Embryonic facial prominence (tissue), 1 donor: ENCODE data around the gene MTHFD2L.

Experiments
- DNase-seq: peaks from one replicate; pipeline ENCODE4 v3.0.0-alpha.2; 2016; ENCODE audit errors: extremely low spot score

Gene MTHFD2L

GRCh38 chr4:74244049-74244448 lies 86.1 kb downstream of the MTHFD2L start:
- DNase-seq = no peak

GRCh38 chr4:74252933-74253332 lies 95.0 kb downstream of the MTHFD2L start:
- no peak for DNase-seq

- DNase-seq = no peak
These were observed 96.5 kb downstream of the MTHFD2L start for GRCh38 chr4:74254386-74254785.

- DNase-seq = no peak
These were observed 97.2 kb downstream of the MTHFD2L start for GRCh38 chr4:74255096-74255495.

GRCh38 chr4:74258963-74259362 lies 101.0 kb downstream of the MTHFD2L start:
- no peak for DNase-seq

GRCh38 chr4:74260036-74260435 lies 102.1 kb downstream of the MTHFD2L start:
- no peak for DNase-seq

GRCh38 chr4:74262522-74262921 lies 104.6 kb downstream of the MTHFD2L start:
- no peak for DNase-seq

- no peak for DNase-seq
These were observed 105.6 kb downstream of the MTHFD2L start for GRCh38 chr4:74263551-74263950.

GRCh38 chr4:74266081-74266480 lies 108.2 kb downstream of the MTHFD2L start:
- DNase-seq = no peak

- no peak for DNase-seq
These were observed 110.2 kb downstream of the MTHFD2L start for GRCh38 chr4:74267998-74268606.

GRCh38 chr4:74268643-74269042 lies 110.7 kb downstream of the MTHFD2L start:
- DNase-seq = no peak

- no peak for DNase-seq
These were observed 120.6 kb downstream of the MTHFD2L start for GRCh38 chr4:74278490-74278889.

- DNase-seq = no peak
These were observed 121.8 kb downstream of the MTHFD2L start for GRCh38 chr4:74279716-74280115.

- no peak for DNase-seq
These were observed 125.0 kb downstream of the MTHFD2L start for GRCh38 chr4:74282926-74283325.

- no peak for DNase-seq
These were observed 125.7 kb downstream of the MTHFD2L start for GRCh38 chr4:74283614-74284013.

- no peak for DNase-seq
These were observed 126.1 kb downstream of the MTHFD2L start for GRCh38 chr4:74284053-74284452.

- no peak for DNase-seq
These were observed 129.2 kb downstream of the MTHFD2L start for GRCh38 chr4:74287164-74287563.

GRCh38 chr4:74287791-74288190 lies 129.9 kb downstream of the MTHFD2L start:
- no peak for DNase-seq

- no peak for DNase-seq
These were observed 133.6 kb downstream of the MTHFD2L start for GRCh38 chr4:74291471-74291870.

GRCh38 chr4:74292111-74292870 lies 134.4 kb downstream of the MTHFD2L start:
- no peak for DNase-seq

- DNase-seq = no peak
These were observed 135.6 kb downstream of the MTHFD2L start for GRCh38 chr4:74293558-74293957.

GRCh38 chr4:74294681-74295080 lies 136.8 kb downstream of the MTHFD2L start:
- no peak for DNase-seq

- no peak for DNase-seq
These were observed 139.6 kb downstream of the MTHFD2L start for GRCh38 chr4:74297539-74297938.
